GM04503 (cell line): ENCODE results near the gene SYNC.
"Not testable (repeated sequence)": the region's sequence is repeated elsewhere in the genome, so short reads cannot be mapped to it uniquely, and the experiment has no call there.

ENCODE experiments used
- DNase-seq: peaks from one replicate; pipeline ENCODE4 v3.0.0-alpha.2; 2012; ENCODE audit warnings: low read depth

The SYNC gene

GRCh38 chr1:32724678-32725614, 22.4 kb upstream of the SYNC start:
- DNase-seq: peak; percentile 82

GRCh38 chr1:32719681-32720275, 17.2 kb upstream of the SYNC start:
- no peak for DNase-seq

- DNase-seq: no peak
Measured at GRCh38 chr1:32718527-32718926, 16.0 kb upstream of the SYNC start.

- DNase-seq: no peak
Measured at GRCh38 chr1:32718036-32718435, 15.5 kb upstream of the SYNC start.

GRCh38 chr1:32717503-32717902, 14.9 kb upstream of the SYNC start:
- no peak for DNase-seq

GRCh38 chr1:32716312-32717148, 14.0 kb upstream of the SYNC start:
- no peak for DNase-seq

GRCh38 chr1:32715901-32716311, 13.3 kb upstream of the SYNC start:
- DNase-seq: no peak

GRCh38 chr1:32714277-32714676, 11.7 kb upstream of the SYNC start:
- no peak for DNase-seq

GRCh38 chr1:32713081-32713480, 10.5 kb upstream of the SYNC start:
- no peak for DNase-seq

- DNase-seq: not testable (repeated sequence)
Measured at GRCh38 chr1:32711221-32711620, 8.7 kb upstream of the SYNC start.

GRCh38 chr1:32709476-32709875, 6.9 kb upstream of the SYNC start:
- DNase-seq: no peak

- no peak for DNase-seq
Measured at GRCh38 chr1:32709075-32709474, 6.5 kb upstream of the SYNC start.

- no peak for DNase-seq
Measured at GRCh38 chr1:32706491-32706890, 3.9 kb upstream of the SYNC start.

- no peak for DNase-seq
Measured at GRCh38 chr1:32705516-32705915, 2.9 kb upstream of the SYNC start.

- DNase-seq: peak; percentile 88
Measured at GRCh38 chr1:32703479-32704291, 1.1 kb upstream of the SYNC start.

GRCh38 chr1:32701951-32702598, 495 bp downstream of the SYNC start:
- no peak for DNase-seq

GRCh38 chr1:32701421-32701911, 1.1 kb downstream of the SYNC start:
- DNase-seq: no peak

- not testable (repeated sequence) for DNase-seq
Measured at GRCh38 chr1:32696996-32697395, 5.6 kb downstream of the SYNC start.

GRCh38 chr1:32696041-32696440, 6.5 kb downstream of the SYNC start:
- DNase-seq: no peak

- DNase-seq: peak; percentile 64
Measured at GRCh38 chr1:32695098-32695904, 7.3 kb downstream of the SYNC start.
